DND-41 (cell line): ENCODE measurements around the gene TXNL4B.

Experiments used
- ATAC-seq: fragments of 200-7000 bp; cut with Tn5 transposase; 3 replicates; pipeline ENCODE4 v1.9.1; 2021; ENCODE audit warnings: low read depth; ENCODE audit not compliant: insufficient read depth
- DNase-seq: peaks from one replicate; pipeline ENCODE4 v3.0.0-alpha.2; 2020
- H2AFZ ChIP-seq: 2 replicates; pipeline ENCODE4 v1.6.0; 2012; ENCODE audit warnings: low read depth, low read length
- H3K27ac ChIP-seq: 2 replicates; pipeline ENCODE4 v1.5.1; 2012; ENCODE audit warnings: low read length, inconsistent platforms
- H3K27me3 ChIP-seq: fragments of 200-600 bp; sonication (generic); 2 replicates; pipeline ENCODE4 v1.6.0; 2012; ENCODE audit warnings: low read length, mild to moderate bottlenecking, inconsistent platforms; ENCODE audit not compliant: insufficient read depth, poor library complexity
- H3K36me3 ChIP-seq: 2 replicates; pipeline ENCODE4 v1.5.1; 2012; ENCODE audit warnings: low read length, inconsistent platforms; ENCODE audit not compliant: insufficient read depth
- H3K4me1 ChIP-seq: 2 replicates; pipeline ENCODE4 v1.5.1; 2012; ENCODE audit warnings: mild to moderate bottlenecking, low read length; ENCODE audit not compliant: insufficient read depth
- H3K4me2 ChIP-seq: 2 replicates; pipeline ENCODE4 v1.6.0; 2012; ENCODE audit warnings: mild to moderate bottlenecking, moderate library complexity, low read length, inconsistent platforms; ENCODE audit not compliant: insufficient read depth
- H3K4me3 ChIP-seq, 2 experiments: fragments of 200-600 bp in 1 of 2; shearing (Covaris generic) in 1 of 2; 2 replicates each; pipeline ENCODE4 v1.5.1; 2012 to 2016; ENCODE audit warnings: inconsistent platforms in 2 of 2, low read length in 2 of 2, mild to moderate bottlenecking in 2 of 2, low read depth in 1 of 2, moderate library complexity in 1 of 2
- H3K79me2 ChIP-seq: 2 replicates; pipeline ENCODE4 v1.6.0; 2012; ENCODE audit warnings: low read length, inconsistent platforms; ENCODE audit not compliant: insufficient read depth
- H3K9ac ChIP-seq: 2 replicates; pipeline ENCODE4 v1.6.0; 2012; ENCODE audit warnings: low read depth, mild to moderate bottlenecking, inconsistent platforms, low read length, moderate library complexity
- H3K9me3 ChIP-seq: 2 replicates; pipeline ENCODE4 v1.5.1; 2012; ENCODE audit warnings: low read length, moderate library complexity, mild to moderate bottlenecking, inconsistent platforms; ENCODE audit not compliant: insufficient read depth, severe bottlenecking
- H4K20me1 ChIP-seq: 2 replicates; pipeline ENCODE4 v1.6.0; 2012; ENCODE audit warnings: low read length; ENCODE audit not compliant: insufficient read depth
- EZH2 ChIP-seq: IDR thresholded peaks from 3 replicates; pipeline ENCODE4 v1.6.1; 2012; ENCODE audit warnings: borderline replicate concordance, low read depth, mild to moderate bottlenecking, moderate library complexity, low read length, inconsistent platforms; ENCODE audit not compliant: severe bottlenecking
- TF ChIP-seq, protein P1 (sequence below): IDR thresholded peaks from 2 replicates; pipeline ENCODE4 v1.5.1; 2012; ENCODE audit warnings: borderline replicate concordance, low read length, moderate library complexity, mild to moderate bottlenecking; ENCODE audit not compliant: poor library complexity, severe bottlenecking; ENCODE audit errors: extremely low read depth

Gene TXNL4B

DNA sequence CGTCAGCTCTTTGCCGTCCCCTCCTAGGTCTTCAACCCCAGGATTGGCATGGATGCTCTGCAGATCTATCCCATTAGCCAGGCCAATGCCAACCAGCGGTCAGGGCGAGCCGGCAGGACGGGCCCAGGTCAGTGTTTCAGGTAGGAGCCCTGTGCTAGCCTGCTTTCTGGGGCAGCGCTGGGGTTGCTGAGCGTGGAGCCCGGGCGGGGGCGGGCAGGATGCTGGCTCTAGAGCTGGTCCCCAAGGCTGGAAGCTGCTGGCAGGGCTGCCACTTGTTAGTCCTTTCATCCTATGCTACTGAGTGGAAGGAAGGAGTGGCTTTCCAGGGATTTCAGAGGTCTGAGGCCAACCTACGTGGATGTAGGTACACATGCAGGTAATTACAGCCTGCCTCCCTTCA, 12.6 kb upstream of the TXNL4B start:
- no peak overlapping the region for H3K27ac ChIP-seq
- DNase-seq (no peak), ATAC-seq (no peak)
- no peaks in the 10 kb centered on the region for H3K4me1 ChIP-seq
- no peaks in the 10 kb centered on the region for H3K9me3 ChIP-seq
- H3K27me3 ChIP-seq, result no peaks in the 10 kb centered on the region
- TF ChIP-seq, protein P1, sequence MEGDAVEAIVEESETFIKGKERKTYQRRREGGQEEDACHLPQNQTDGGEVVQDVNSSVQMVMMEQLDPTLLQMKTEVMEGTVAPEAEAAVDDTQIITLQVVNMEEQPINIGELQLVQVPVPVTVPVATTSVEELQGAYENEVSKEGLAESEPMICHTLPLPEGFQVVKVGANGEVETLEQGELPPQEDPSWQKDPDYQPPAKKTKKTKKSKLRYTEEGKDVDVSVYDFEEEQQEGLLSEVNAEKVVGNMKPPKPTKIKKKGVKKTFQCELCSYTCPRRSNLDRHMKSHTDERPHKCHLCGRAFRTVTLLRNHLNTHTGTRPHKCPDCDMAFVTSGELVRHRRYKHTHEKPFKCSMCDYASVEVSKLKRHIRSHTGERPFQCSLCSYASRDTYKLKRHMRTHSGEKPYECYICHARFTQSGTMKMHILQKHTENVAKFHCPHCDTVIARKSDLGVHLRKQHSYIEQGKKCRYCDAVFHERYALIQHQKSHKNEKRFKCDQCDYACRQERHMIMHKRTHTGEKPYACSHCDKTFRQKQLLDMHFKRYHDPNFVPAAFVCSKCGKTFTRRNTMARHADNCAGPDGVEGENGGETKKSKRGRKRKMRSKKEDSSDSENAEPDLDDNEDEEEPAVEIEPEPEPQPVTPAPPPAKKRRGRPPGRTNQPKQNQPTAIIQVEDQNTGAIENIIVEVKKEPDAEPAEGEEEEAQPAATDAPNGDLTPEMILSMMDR, result no peak
- TF ChIP-seq EZH2, result no peak
- H3K9ac ChIP-seq, result no peak overlapping the region
- no peak overlapping the region for H3K4me2 ChIP-seq
- peaks cover 3% of the 10 kb centered on the region; the same call in 1 of the 2 replicates for H4K20me1 ChIP-seq
- H3K4me3 ChIP-seq, result no peak overlapping the region
- H3K79me2 ChIP-seq, result no peaks in the 10 kb centered on the region
- H2AFZ ChIP-seq, result no peak overlapping the region
- H3K36me3 ChIP-seq, result peaks cover 97% of the 10 kb centered on the region

DNA sequence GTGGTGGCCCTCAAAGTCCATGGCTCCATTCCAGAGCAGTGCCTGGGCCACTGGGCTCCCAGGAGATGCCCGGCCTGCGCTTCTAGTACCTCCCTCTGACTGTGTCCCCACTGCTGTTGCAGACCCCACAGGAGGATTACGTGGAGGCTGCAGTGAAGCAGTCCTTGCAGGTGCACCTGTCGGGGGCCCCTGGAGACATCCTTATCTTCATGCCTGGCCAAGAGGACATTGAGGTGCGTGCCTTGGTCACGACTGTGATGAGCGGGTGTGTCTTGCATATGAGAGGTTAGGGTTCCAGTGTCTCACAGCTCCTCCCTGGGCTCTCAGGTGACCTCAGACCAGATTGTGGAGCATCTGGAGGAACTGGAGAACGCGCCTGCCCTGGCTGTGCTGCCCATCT, 11.5 kb upstream of the TXNL4B start:
- Histone ChIP-seq H3K36me3 (peaks cover 97% of the 10 kb centered on the region), H3K79me2 (no peaks in the 10 kb centered on the region), H3K4me3 (no peak overlapping the region), H3K9ac (no peak overlapping the region), H2AFZ (no peak overlapping the region), H3K4me2 (no peak overlapping the region), H3K27ac (no peak overlapping the region), H3K4me1 (no peaks in the 10 kb centered on the region), H3K9me3 (no peaks in the 10 kb centered on the region), H3K27me3 (no peaks in the 10 kb centered on the region), H4K20me1 (peaks cover 5% of the 10 kb centered on the region; the same call in 1 of the 2 replicates)
- no peak for DNase-seq
- TF ChIP-seq, protein P1, result no peak
- no peak for TF ChIP-seq EZH2
- ATAC-seq, result no peak

DNA sequence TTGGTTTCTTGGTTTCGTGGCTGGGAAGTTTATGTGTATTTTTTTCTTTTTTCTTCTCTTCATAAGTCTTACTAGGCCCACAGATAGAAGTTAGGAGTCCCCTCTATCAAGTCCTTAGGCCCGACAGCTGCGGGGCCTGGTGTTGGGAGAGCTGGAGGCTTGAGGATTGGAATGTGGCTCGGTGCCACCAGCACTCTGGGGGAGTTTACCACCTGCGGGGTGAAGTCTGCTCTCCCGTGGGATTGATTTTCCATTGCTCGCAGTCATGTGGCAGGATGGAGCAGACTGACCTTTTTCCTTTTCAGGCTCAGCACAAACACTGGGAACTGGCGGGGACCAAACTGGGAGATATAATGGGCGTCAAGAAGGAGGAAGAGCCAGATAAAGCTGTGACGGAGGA, 7.8 kb upstream of the TXNL4B start:
- no peak for TF ChIP-seq EZH2
- TF ChIP-seq, protein P1, result no peak
- ATAC-seq, result no peak
- Histone ChIP-seq H3K27me3 (no peaks in the 10 kb centered on the region), H3K4me2 (no peak overlapping the region), H2AFZ (no peak overlapping the region), H4K20me1 (peaks cover 12% of the 10 kb centered on the region; the same call in 1 of the 2 replicates), H3K79me2 (peaks cover 9% of the 10 kb centered on the region), H3K9me3 (no peaks in the 10 kb centered on the region), H3K4me3 (no peak overlapping the region), H3K27ac (no peak overlapping the region), H3K4me1 (peaks cover 5% of the 10 kb centered on the region; the same call in 1 of the 2 replicates), H3K9ac (no peak overlapping the region), H3K36me3 (peaks cover 99% of the 10 kb centered on the region)
- DNase-seq, result no peak
